Stimulated activated CD4-positive, alpha-beta T cell treated with anti-CD3 and anti-CD28 coated beads, Interleukin-2, amount 100 ng/mL, for 24 hours (primary cell): ENCODE results near the gene MYO1H.
"Not testable (repeated sequence)": the region's sequence is repeated elsewhere in the genome, so short reads cannot be mapped to it uniquely, and the experiment has no call there.

Experiments used
- DNase-seq, 2 donors: peaks; one replicate each; pipeline ENCODE4 v3.0.0-alpha.2; 2020

The MYO1H gene

GRCh38 chr12:109473526-109474270 is 126.0 kb downstream of the MYO1H start:
- not testable (repeated sequence) for DNase-seq

DNA sequence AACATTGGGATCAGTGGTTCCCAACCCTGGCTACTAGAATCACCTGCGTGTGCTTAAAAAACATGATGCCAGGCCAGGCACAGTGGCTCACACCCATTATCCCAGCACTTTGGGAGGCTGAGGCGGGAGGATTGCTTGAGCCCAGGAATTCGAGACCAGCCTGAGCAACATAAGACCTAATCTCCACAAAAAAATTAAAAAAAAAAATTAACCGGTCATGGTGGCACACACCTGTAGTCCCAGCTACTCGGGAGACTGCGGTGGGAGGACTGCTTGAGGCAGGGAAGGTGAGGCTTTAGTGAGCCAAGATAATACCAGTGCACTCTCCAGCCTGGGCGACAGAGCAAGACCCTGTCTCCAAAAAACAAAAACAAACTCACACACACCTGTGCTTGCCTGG is 127.4 kb downstream of the MYO1H start:
- no peak for DNase-seq

GRCh38 chr12:109475993-109476806 is 128.5 kb downstream of the MYO1H start:
- peak in 1 of 2 donors; percentile 3 for DNase-seq

DNA sequence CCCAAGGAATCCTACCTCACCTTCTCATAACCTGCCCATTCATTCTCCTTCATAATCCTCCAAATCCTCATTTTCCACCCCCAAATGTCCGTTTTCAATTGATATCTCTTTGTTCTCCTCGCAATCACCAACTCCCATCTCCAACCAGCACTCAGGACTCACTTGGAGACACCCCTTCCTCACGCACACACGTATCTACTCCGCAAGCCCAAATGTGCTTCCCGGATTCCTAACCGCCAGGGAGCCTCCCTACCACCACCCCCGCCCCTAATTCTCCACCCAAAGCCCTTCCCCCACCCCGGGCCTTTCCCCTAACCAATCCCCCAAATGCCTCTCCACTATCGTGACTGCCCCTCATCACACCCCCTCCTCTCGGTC is 129.1 kb downstream of the MYO1H start:
- no peak for DNase-seq

DNA sequence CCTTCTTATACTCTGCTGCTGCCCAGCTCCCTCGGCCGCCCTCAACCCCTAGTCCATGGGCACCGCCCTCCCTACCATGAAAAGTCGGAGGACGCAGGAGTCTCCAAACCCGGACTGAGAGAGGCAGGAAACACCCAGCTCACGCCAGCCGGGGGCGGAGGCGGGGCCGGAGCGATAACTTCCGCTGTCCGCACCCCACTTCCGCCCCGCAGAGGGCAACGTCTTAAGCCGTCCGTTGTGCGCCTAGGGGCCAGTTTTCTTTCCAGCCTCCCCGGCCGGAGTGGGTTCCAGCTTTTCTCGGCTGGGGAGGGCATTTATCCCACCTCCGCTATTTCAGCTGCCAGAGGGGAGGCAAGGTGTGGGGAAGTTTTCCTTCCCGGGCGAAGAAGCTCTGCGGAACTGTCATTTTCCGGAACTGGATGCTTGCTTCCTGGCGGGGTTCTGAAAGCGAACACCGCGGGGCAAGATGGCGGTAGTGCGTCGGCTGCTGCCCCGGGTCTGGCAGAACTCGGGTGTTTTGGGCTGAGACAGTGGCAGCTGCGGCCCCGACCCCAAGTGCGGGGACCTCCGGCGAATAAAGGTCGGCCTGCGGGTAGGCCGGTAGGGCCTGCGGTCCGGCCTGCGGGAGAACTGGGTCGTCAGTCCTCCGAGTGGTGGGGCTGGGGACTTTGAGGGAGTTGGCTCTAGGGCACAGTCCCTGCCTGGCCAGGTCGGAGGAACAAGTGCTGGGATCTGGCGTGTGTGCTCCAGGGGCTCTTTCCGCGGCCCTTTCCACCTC is 129.7 kb downstream of the MYO1H start, which contains the start of the genes KCTD10 and UBE3B:
KCTD10 (minus strand) TSS at position 116 of the 778 bp plus-strand sequence; CDS start at position 78, 38 bp downstream.
UBE3B (plus strand) TSS at position 450 of the 778 bp plus-strand sequence. CDS start 5,918 bp downstream, outside the sequence.
- DNase-seq = peak; percentile 88

DNA sequence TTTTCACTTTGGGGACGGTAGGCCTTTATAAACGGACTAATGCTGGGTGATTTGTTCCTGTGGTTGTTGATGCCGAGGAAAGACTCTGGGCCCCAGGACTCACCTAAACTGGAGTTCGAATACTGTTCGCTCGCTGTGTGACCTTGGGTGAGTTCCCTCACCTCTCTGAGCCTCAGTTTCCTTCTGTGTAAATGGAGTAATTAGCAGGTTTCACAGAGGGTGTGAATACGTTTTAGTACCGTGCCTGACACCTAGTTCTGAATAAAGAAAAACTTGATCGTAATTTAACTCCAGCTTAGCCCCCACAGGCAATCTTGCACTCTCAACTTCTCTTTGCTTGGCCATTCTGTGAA is 130.2 kb downstream of the MYO1H start:
- DNase-seq = no peak

DNA sequence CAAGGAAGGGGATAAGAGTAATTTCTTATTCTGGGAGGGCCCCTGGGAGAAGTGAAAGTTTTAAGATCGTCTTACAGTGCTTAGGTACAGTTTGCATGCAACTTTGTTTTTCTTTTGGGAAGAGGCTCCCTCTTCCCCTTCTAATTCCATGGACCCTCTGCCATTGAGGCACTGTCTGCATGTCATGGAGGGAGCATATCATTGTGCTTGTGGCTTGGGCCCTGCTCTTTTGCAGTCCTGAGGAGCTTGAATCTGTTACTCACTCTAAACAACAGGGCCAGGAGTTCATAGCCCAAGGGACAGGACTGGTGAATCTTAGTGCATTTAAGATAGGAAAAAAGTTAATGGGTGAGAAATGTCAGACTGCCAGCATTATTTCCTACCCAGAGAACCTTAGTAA is 132.1 kb downstream of the MYO1H start:
- DNase-seq = no peak

DNA sequence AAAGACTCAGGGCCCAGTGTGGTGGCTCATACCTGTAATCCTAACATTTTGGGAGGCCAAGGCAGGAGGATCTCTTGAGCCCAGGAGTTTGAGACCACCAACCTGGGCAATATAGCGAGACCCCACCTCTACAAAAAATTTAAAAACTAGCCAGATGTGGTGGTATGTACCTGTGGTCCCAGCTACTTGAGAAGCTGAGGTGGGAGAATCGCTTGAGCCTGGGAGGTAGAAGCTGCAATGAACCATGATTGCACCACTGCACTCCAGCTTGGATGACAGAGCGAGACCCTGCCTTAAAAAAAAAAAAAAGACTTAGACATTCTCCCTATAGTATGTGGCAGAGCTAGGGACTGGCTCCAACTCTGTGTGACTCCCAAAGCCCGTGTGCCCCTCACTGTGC is 132.7 kb downstream of the MYO1H start:
- no peak for DNase-seq

DNA sequence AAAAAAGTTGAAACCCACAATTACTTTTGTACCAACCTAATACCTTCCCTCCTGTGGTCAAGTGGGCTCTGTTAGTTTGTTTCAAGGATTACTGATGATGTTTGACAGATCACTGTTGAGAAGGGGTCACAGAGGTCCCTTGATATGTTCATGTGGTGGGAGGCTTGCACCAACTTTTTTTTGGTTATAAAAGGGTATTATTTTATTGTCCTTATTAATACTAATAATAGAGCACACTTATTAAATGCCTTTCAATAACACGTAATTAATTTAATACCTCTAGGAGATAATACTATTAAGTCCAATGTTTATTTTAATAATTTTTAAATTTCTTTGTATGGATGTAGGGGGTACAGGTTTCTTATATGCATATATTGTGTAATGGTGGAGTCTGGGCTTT is 134.2 kb downstream of the MYO1H start:
- no peak for DNase-seq

GRCh38 chr12:109482491-109482890 is 134.8 kb downstream of the MYO1H start:
- no peak for DNase-seq

GRCh38 chr12:109482894-109483293 is 135.2 kb downstream of the MYO1H start:
- no peak for DNase-seq

- DNase-seq = no peak
Observed at GRCh38 chr12:109483346-109483745, 135.6 kb downstream of the MYO1H start.

GRCh38 chr12:109485201-109485600 is 137.5 kb downstream of the MYO1H start:
- DNase-seq = no peak

DNA sequence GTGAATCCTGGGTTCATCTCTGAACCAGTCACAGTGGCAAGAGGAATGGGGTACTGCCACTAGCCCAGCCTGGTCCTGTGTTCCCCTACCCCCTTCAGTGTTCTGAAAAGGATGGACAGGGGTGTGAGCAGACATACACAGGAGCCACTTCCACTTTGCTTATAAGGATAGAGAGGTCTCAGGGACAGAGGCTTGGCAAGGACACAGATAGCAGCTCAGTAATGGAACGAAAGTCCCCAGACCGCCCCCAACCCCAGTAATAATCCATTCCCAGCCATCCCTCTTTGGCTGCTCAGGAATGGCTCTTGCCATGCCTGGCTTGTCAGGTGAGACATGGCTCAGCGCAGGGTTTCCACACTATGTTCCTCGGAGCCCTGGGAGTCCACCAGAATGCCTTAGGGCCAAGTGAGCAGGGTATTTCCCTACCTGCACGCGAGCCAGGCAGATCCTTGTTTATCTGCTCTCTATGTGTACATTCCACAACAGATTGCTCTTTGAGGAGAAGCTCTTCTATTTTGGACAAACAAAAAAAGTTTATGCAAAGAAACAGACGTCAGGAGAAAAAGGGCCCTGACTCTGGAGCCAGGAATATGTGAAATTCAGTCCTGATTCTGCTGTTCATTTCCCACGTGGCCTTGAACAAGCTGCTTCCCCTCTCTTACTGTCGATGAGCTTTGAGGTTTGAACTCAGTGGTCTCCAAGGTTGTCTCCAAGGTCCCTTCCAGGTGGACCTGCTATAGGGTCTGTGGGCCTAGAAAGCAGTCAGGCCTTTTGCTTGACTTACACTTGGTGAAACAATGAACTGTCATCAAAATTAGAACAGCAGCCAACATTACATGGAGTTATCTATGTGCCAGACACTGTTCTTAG is 139.7 kb downstream of the MYO1H start:
- DNase-seq = no peak

- no peak for DNase-seq
Observed at GRCh38 chr12:109488051-109488665, 140.5 kb downstream of the MYO1H start.

DNA sequence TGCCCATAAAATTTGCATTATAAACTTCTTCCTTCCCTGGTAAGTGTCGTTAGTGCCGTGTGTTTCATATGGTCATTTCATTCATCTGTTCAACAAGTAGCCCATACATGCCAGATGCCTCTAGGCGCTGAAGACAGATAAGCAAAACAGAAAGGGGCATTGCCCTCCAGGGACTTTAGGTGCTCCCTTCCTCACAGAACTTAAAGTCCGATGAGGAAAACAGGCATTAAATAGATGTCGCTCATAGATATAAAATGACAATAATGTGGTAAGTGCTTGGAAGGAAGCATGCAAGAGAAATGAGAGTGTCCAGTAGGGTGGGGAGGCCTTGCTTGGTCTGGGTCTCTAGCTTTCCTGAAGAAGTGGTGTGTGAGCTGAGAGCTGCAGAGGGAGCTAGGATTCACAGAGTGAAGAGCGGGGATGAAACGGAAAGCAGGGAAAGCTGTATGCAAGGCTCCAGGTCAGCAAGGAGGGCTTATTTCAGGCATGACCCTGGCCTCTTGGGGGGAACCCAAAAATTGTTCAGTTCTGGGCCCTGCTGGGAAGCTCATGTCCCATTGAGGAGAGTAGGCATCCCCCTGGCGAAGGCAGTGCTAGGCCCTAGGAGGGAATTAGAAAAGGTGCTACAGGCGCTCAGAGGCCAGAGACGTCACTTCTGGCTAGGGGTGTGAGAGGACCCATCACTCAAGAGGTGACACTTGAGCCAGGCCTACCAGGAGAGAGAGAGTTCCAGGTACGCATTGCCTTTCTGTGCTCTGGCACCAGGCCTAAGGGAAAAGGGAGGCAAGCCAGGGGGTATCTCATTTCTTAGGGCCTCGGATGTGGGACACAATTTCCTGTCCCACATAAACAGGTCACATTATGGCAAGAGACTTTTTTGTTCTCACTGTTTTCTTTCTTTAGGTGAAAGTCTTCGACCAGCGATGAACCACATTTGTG is 141.6 kb downstream of the MYO1H start:
- DNase-seq = no peak

DNA sequence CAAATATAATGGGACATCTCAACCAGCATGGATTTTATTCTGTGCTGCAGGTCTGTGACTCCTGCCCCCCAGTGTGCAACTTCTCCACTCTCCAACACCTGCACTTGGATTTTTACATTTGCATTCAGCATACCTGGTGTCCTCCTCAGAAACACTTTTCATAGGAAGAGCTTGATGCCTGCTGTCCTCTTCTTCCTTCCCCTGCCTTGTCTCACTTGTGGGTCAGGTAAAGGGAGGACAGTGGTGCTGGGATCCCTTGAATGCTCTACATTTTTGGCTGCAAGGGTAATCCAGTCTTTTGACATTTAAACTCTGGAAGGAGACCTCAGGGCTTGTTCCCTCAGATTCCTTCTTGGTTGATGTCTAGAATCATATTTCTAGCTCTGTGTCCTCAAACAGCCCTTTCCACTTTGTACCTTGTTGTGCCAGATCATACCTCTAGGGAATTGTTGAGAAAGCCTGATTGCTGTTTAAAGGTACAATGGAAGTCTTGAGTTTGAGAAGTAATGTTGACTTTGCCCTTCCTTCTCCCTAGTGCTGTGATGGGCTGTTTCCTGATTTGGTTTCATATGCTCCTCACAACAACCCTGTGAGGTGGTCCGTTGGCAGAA is 142.4 kb downstream of the MYO1H start:
- DNase-seq = no peak

DNA sequence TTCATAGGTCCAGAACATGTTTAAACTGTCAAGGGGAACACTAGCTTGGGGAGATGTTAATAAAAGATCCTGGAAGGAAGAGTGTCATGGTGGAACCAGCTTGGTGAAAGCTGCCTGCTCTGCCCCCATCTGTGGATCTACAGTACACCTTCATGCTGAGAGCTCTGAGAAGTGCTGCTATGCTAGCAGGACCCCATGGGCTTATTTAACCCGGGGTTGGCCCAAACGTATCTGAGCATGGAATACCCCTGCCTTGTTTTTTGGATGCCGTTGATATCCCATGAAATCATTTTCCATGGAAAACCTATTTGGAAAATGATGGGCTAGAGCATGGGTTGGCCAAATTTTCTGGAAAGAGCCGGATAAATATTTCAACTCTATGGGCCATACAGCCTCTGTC is 144.0 kb downstream of the MYO1H start:
- DNase-seq = no peak

DNA sequence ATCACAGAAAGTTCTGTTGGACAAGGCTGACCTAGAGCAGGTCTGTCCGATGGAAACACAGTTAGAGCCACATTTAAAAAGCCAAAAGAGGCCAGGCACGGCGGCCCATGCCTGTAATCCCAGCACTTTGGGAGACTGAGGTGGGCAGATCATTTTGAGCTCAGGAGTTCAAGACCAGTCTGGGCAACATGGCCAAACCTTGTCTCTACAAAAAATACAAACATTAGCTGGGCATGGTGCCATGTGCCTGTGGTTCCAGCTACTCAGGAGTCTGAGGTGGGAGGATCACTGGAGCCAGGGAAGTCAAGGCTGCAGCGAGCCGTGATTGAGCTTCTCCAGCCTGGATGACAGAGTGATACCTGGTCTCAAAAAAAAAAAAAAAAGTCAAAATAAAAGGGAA is 144.7 kb downstream of the MYO1H start:
- DNase-seq = no peak

DNA sequence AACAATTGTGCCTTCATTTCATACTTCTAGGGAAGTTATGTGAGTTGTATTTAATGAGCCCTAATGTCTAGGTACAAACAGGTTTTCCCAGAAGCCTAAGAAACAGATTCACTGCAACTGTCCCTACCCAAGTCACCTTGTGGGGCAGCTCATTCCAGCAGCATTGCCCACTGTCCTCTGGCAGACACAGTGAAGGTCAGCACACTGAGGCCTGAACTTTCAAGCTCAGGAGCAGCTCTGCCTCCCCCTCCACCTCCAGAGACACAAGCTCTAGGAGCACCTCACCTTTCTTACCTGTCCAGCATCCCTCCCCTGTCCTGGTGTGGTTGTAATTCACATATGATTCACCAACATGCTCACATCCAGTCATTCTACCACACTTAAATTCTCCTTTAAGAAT is 145.4 kb downstream of the MYO1H start:
- no peak for DNase-seq
